HG03039 (cell line): ENCODE data around the gene CYB561A3.
A peak's percentile ranks its signal among the peaks of the same experiment; 100 is the strongest.
"Not testable (repeated sequence)": the region's sequence is repeated elsewhere in the genome, so short reads cannot be mapped to it uniquely, and the experiment has no call there.

ENCODE experiments used
- ATAC-seq: cut with Tn5 transposase; IDR thresholded peaks from one replicate; pipeline ENCODE4 v1.9.1; 2021; ENCODE audit warnings: mild to moderate bottlenecking, moderate library complexity; ENCODE audit not compliant: unreplicated experiment

CYB561A3 gene

GRCh38 chr11:61361741-61362541 is at the start of gene CYB561A3, which contains the start of gene TMEM138:
Gene CYB561A3, minus strand, starts transcription at chr11:61361882. Its CDS starts 5,169 bp downstream, at chr11:61356713.
Gene TMEM138, plus strand, starts transcription at chr11:61362374. Its CDS starts 2,017 bp downstream, at chr11:61364391.
- ATAC-seq, result peak; percentile 82

- ATAC-seq, result no peak
Measured at GRCh38 chr11:61406991-61407728, 45.5 kb upstream of the CYB561A3 start.

- ATAC-seq, result no peak
Measured at GRCh38 chr11:61406067-61406466, 44.4 kb upstream of the CYB561A3 start.

GRCh38 chr11:61404641-61405040 is 43.0 kb upstream of the CYB561A3 start:
- no peak for ATAC-seq

GRCh38 chr11:61404103-61404502 is 42.4 kb upstream of the CYB561A3 start:
- no peak for ATAC-seq

GRCh38 chr11:61403658-61404057 is 42.0 kb upstream of the CYB561A3 start:
- ATAC-seq, result no peak

GRCh38 chr11:61401573-61401972 is 39.9 kb upstream of the CYB561A3 start:
- no peak for ATAC-seq

GRCh38 chr11:61401173-61401572 is 39.5 kb upstream of the CYB561A3 start:
- no peak for ATAC-seq

GRCh38 chr11:61392981-61393595 is 31.4 kb upstream of the CYB561A3 start:
- ATAC-seq, result no peak

- no peak for ATAC-seq
Measured at GRCh38 chr11:61390161-61390560, 28.5 kb upstream of the CYB561A3 start.

GRCh38 chr11:61384271-61385242 is 22.9 kb upstream of the CYB561A3 start:
- no peak for ATAC-seq

GRCh38 chr11:61383859-61384258 is 22.2 kb upstream of the CYB561A3 start:
- ATAC-seq, result not testable (repeated sequence)

- ATAC-seq, result no peak
Measured at GRCh38 chr11:61380884-61381283, 19.2 kb upstream of the CYB561A3 start.

GRCh38 chr11:61378713-61379313 is 17.1 kb upstream of the CYB561A3 start:
- no peak for ATAC-seq

GRCh38 chr11:61377461-61378160 is 15.9 kb upstream of the CYB561A3 start:
- no peak for ATAC-seq

GRCh38 chr11:61375761-61376108 is 14.1 kb upstream of the CYB561A3 start:
- ATAC-seq, result no peak

GRCh38 chr11:61372659-61373420 is 11.2 kb upstream of the CYB561A3 start:
- ATAC-seq, result no peak

GRCh38 chr11:61370349-61371005 is 8.8 kb upstream of the CYB561A3 start:
- ATAC-seq, result no peak
